HG03196 (cell line): ENCODE data around the gene FRAT2.

Experiments
- ATAC-seq: cut with Tn5 transposase; IDR thresholded peaks from one replicate; pipeline ENCODE4 v1.9.1; 2021; ENCODE audit not compliant: unreplicated experiment

The FRAT2 gene, protein sequence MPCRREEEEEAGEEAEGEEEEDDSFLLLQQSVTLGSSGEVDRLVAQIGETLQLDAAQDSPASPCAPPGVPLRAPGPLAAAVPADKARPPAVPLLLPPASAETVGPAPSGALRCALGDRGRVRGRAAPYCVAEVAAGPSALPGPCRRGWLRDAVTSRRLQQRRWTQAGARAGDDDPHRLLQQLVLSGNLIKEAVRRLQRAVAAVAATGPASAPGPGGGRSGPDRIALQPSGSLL

GRCh38 chr10:97334370-97335175 is at the start of gene FRAT2:
Gene FRAT2, minus strand, starts transcription at chr10:97334729. Its CDS starts 157 bp downstream, at chr10:97334572.
- ATAC-seq: peak; percentile 80

GRCh38 chr10:97384156-97384555 is 49.6 kb upstream of the FRAT2 start:
- ATAC-seq: no peak

DNA sequence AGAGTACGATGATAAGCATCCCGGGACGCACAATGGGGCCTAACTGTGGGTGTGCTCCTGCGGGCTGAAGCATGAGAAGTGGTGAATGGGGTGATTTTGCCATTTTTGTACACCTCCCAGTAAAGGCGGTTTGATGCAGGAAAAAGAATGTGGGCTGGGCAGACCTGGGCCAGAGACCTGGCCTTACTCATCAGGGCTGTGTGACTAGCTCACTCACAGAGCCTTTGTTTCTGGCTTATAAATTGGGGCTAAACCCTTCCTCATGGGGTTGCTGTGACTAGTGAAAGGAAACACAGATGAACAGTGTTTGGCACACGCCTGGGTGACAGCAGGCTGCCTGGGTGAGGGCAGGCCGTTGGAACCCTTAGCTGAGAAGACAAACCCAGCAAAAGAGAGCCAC is 48.6 kb upstream of the FRAT2 start:
- ATAC-seq: no peak

DNA sequence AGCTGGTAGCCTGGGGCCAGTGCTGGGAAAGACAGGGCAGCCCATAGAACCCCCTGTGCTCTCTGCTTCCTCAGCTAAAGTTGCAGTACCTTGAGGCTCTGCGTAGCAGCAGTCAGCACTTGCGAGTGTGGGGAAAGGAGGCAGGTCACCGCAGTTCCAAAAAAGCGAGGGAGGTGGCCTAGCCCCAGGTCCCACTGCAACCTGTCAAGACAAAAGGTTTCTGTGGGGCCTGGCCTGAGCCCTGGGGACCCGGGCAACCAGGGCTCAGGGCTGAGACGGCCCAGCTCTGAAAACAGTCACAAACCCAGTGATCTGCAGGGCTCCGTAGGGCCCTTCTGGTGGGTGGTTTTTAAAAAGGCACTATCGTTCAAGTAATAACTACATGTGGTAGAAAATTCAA is 47.1 kb upstream of the FRAT2 start:
- ATAC-seq: no peak

GRCh38 chr10:97380516-97380915 is 46.0 kb upstream of the FRAT2 start:
- ATAC-seq: no peak

DNA sequence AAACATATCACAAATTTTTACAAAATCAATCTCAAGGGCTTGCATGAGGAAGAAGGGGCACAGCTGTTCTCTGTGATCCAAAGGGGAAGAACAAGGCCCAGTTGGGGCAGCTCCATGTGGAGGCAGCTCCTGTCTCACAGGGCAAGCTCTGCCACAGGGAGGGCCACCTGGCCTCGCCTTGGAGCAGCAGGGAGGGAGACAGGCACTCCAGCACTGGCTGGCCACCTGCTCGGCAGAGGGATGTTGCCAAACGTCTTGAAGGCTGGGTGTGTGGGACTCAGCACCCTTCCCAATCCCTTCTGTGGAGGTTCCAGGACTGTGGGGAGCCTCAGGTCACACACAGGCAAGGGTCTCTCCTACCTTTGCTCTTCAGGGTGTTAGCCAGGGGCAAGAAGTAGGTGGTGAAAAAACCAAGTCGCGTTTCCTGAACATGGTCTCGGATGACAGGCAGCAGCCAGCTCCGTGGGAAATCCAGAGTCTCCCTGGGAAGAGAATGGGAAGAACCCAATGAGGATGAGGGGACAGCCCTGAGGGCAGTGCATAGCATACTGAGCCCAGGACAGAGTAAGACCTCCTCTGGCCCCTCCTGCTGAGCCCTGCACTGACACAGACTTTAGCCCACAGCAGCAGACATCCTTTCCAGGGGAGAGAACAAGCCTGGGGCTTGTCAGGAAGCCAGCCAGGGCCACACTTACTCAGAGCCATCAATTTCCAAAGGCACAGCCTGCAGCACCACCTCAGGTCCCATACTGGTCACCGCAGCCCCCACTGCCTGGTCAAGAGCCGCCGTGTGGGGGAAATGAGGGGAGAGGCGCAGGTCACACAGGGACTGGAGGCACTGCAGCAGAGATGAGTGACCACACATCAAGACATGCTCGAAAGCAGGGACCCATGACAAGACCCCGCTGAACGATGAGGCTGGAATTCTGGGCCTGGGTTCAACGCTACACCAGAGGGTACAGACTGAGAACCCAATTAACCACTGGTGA is 44.7 kb upstream of the FRAT2 start:
- ATAC-seq: no peak

DNA sequence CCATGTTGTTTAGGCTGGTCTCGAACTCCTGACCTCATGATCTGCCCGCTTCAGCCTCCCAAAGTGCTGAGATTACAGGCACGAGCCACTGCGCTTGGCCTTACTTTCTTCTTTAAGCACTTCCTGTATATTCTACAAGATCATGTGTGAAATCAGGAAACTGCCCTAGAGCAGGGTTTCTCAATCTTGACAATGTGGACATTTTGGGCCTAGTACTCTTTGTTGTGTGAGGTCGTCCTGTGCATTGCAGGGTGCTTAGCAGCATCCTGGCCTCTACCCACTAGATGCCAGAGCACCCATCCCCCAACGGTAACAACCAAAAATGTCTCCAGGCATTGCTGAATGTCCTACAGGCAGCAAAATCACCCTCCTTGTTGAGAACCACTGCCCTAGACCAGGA is 41.9 kb upstream of the FRAT2 start:
- no peak for ATAC-seq

DNA sequence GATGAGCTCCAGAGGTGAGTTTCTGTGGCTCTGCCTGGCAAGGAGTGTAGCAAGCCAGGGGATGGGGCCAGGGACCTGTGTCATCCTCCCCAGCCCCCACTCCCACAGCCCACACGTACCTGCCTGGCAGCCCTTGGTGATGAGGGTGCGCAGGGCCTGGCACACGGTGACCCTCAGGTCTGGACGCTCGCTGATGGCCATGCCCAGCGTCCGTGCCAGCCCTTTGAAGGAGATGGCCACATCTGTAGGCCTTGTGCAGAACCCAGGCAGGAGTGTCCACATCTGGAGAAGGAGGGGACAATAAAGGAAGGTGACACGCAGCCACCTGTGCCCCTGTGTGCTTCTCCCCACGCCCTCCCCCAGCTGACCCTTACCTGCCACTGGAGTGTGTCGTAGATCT is 38.9 kb upstream of the FRAT2 start:
- ATAC-seq: no peak

DNA sequence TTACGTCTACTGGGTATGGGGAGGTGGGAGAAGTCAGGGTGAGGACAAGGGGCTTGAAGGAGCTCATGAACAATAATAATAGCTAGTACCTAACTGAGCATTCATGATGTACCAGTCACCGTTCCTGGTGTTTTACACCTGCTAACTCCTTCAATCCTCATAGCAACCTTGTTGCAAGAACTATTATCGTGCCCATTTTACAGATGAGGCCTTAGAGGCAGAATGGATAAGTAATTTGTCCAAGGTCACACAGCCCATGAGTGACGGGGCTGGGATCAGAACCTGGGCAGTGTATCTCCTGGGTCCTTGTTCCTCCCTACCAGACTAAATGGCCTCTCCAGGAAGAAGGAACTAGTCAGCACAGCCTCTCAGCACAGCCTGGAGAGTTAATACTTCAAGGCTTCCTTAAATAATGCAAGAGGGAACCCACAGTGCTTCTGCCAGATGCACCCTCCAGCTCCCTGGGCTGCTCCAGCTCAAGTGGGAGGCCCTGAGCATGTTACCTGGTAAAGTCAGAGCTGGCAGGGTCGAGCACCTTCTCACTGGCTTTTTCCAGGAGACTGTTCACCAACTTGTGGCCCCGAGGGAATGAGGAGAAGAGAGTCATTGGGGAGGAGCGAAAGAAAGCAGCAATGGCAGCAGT is 37.8 kb upstream of the FRAT2 start:
- ATAC-seq: no peak

DNA sequence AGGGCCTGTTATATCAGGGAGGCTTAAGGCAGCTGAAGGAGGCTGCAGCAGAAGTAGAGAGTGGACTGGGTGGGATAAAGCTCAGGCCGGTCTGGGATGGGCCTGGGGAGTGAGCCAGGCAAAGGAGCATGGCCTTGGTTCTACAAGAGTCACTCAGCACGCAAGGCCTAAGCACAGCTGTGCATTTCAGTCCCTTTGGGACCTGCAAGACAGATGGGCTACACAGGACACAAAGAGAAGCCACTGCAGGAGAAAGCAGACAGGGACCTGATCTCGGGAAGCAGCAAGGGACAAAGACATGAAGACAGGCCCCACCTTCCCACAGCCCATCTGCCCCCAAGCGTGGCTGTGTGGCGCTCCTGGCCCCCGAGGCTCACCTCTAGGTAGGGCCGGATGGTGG is 37.2 kb upstream of the FRAT2 start:
- ATAC-seq: no peak

DNA sequence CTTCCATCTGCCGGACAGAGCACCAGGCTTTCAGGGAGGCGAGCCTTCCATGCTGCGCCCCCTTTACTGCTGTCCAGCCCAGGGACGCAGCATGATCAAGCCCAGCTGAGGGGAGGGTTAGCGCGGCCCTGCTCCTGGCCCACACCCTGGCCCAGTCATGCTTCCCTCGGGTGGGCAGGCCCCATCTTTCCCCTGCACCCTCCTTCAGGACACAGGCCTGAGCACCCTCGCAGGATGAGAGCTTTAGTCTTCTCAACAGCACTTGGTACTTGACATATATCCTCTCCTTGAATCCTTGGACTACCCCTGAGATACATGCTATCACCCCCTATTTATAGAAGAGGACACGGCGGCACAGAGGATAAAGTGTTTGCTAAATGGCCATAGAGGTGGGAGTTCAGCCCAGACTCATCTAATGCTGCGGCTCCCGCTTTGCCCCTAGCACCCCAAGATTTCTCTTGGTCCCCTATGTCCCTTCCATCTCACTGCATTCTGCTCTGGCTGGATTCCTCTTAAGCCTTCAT is 32.7 kb upstream of the FRAT2 start:
- ATAC-seq: no peak

DNA sequence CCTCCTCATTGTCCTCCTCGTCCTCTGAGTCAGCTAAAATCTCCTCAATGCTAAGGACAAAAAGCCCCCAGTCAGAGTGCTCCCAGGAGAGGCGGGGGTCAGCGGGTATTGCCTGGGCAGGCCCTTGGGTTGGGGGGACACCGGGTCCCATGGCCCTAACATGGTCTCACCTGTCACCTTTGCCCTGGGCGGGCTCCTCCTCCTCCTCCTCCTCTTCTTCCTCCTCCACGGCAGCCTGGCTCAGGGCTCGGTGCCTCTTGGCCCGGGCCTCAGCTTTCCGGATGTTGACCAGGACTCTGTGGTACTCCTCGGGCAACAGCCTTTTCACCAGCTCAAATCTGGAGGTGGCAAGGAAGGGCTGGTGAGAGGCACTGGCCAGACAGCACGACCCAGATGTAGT is 32.0 kb upstream of the FRAT2 start:
- no peak for ATAC-seq

DNA sequence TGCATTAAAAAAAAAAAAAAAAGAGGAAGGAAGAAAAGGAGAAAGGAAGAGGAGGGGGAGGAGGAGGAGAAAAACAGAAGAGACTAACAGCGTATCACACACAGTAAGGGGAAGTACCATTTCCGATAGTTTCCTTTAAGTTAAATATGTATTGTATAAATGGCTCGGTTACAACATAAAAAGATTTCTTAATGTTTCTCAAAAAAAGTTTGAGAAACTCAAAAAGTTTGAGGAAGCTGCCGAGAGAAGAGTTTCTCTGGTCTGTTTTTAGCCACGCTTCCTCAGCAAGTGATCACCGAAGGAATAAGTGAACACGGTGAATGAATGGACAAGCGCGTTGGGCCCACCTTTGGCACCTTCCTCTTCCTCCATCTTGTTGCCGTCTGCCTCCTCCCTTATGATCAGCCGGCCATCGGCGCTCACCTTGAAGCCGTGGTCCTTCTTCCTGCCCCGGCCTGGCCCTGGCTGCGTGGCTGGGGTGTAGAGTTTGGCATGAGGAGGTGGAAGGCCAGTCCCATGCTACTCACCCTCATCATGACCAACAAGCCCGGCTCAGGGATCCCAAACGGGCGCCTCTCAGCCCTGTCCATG is 31.3 kb upstream of the FRAT2 start:
- ATAC-seq: no peak

DNA sequence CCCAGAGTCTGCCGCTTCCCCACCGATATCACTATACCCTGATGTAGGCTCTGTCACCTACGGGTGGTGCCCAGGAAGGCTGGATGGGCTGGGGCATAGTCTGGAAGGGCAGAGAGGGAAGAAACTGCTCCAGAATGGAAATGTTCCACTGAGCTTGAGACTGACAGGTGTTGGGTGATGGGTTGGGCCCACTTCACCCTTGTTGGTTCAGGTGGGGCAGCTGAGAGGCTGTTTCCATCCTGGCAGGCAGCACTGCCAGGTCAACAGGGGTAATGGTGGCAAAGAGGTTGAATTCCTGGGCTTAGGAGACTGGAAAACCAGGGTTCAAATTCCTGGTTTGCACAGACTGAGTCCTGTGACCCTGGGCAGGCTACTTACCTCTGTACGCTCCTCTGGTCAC is 28.5 kb upstream of the FRAT2 start:
- ATAC-seq: no peak

GRCh38 chr10:97362310-97363033 is 27.9 kb upstream of the FRAT2 start:
- ATAC-seq: no peak

DNA sequence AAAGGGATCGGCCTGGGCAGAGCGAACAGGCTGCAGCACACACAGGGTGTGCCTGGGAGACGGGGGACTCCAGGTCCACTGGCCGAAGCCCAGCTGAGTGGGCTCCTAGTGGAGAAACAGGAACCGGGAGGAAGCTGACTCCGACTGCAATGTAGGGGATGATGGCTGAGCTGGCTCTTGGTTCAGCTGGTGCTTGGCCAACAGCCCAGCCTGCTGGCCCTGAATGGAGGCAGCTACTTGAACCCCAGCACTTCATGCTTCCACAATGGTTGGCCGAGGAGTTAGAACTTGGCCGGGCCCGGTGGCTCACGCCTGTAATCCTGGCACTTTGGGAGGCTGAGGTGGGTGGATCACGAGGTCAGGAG is 27.0 kb upstream of the FRAT2 start:
- ATAC-seq: no peak

- ATAC-seq: no peak
These were observed 26.4 kb upstream of the FRAT2 start for GRCh38 chr10:97360705-97361536.

GRCh38 chr10:97358781-97359180 is 24.3 kb upstream of the FRAT2 start:
- no peak for ATAC-seq

GRCh38 chr10:97358349-97358748 is 23.8 kb upstream of the FRAT2 start:
- no peak for ATAC-seq
